Uterus (tissue), 2 donors: ENCODE data around the gene NPIPA7.
"Not testable (repeated sequence)": the region's sequence is repeated elsewhere in the genome, so short reads cannot be mapped to it uniquely, and the experiment has no call there.

Experiments used
- CTCF ChIP-seq, 4 experiments: fragments of 200-600 bp in 2 of 4; fragments of 450-650 bp in 2 of 4; sonication (generic) in 2 of 4; IDR thresholded peaks; one replicate each; pipeline ENCODE4 v1.5.1; 2016 to 2019; ENCODE audit warnings: antibody characterized with exemption in 4 of 4, mild to moderate bottlenecking in 2 of 4, moderate library complexity in 1 of 4
- POLR2A ChIP-seq, 2 donors: fragments of 450-650 bp; IDR thresholded peaks; one replicate each; pipeline ENCODE4 v1.6.1; 2016; ENCODE audit warnings: antibody characterized with exemption in 2 of 2, mild to moderate bottlenecking in 1 of 2, moderate library complexity in 1 of 2

GRCh38 chr16:16367285-16367628 lies 11.7 kb upstream of the NPIPA7 start:
- not testable (repeated sequence) for TF ChIP-seq CTCF, POLR2A (IDR thresholded peaks at IDR 0.05)
